Liver (tissue), 9 donors: Measurements from ENCODE around the gene NYAP2. TPM values are rescaled to one million over a fixed set of nuclear protein-coding genes. Genes with fewer than 3 reads are reported as not detected.

ENCODE experiments used
- DNase-seq: peaks from one replicate; pipeline ENCODE4 v3.0.0-alpha.2; 2017; ENCODE audit warnings: low spot score
- H3K27ac ChIP-seq, 2 donors: one replicate each; pipeline ENCODE4 v1.7.0; 2013; ENCODE audit warnings: inconsistent platforms in 2 of 2, low read length in 2 of 2, control low read depth in 1 of 2, low read depth in 1 of 2, mild to moderate bottlenecking in 1 of 2
- H3K27me3 ChIP-seq, 4 donors: one replicate each; pipeline versions ENCODE4 v1.6.1 to v1.7.0; 2013; ENCODE audit warnings: low read length in 3 of 4, inconsistent platforms in 1 of 4, mild to moderate bottlenecking in 1 of 4, moderate library complexity in 1 of 4; ENCODE audit not compliant: control insufficient read depth in 4 of 4, insufficient read depth in 4 of 4
- H3K36me3 ChIP-seq, 4 donors: one replicate each; pipeline versions ENCODE4 v1.6.1 to v1.7.0; 2013; ENCODE audit warnings: low read length in 3 of 4, mild to moderate bottlenecking in 3 of 4, low read depth in 1 of 4, moderate library complexity in 1 of 4; ENCODE audit not compliant: control insufficient read depth in 4 of 4, insufficient read depth in 3 of 4
- H3K4me1 ChIP-seq, 4 donors: one replicate each; pipeline versions ENCODE4 v1.6.1 to v1.7.0; 2013; ENCODE audit warnings: low read length in 3 of 4, mild to moderate bottlenecking in 3 of 4, moderate library complexity in 1 of 4; ENCODE audit not compliant: control insufficient read depth in 4 of 4, insufficient read depth in 4 of 4
- H3K4me3 ChIP-seq, 3 donors: one replicate each; pipeline versions ENCODE4 v1.6.1 to v1.7.0; 2013; ENCODE audit warnings: low read length in 3 of 3, control low read depth in 1 of 3, low read depth in 1 of 3, mild to moderate bottlenecking in 1 of 3
- H3K9ac ChIP-seq, 2 donors: one replicate each; pipeline ENCODE4 v1.7.0; 2013; ENCODE audit warnings: low read length in 2 of 2, mild to moderate bottlenecking in 2 of 2, moderate library complexity in 2 of 2, control low read depth in 1 of 2, low read depth in 1 of 2
- H3K9me3 ChIP-seq, 4 donors: one replicate each; pipeline versions ENCODE4 v1.6.1 to v1.7.0; 2013; ENCODE audit warnings: low read length in 3 of 4; ENCODE audit not compliant: control insufficient read depth in 4 of 4
- ATF3 ChIP-seq: IDR thresholded peaks from 2 replicates; pipeline ENCODE4 v1.6.1; 2016; ENCODE audit warnings: antibody characterized with exemption
- CTCF ChIP-seq: fragments of 150-350 bp; IDR thresholded peaks from 2 replicates; pipeline ENCODE4 v1.5.1; 2017; ENCODE audit warnings: improper control_type of control experiment, low read depth, low read length; ENCODE audit not compliant: missing input control
- EGR1 ChIP-seq, 2 donors: IDR thresholded peaks; 2 replicates each; pipeline ENCODE4 v1.6.1; 2016 to 2018; ENCODE audit warnings: antibody characterized with exemption in 2 of 2, low read depth in 2 of 2
- FOXA1 ChIP-seq: IDR thresholded peaks from 2 replicates; pipeline ENCODE4 v1.6.1; 2016; ENCODE audit warnings: antibody characterized with exemption
- FOXA2 ChIP-seq: IDR thresholded peaks from 2 replicates; pipeline ENCODE4 v1.6.1; 2016; ENCODE audit warnings: antibody characterized with exemption
- GABPA ChIP-seq, 2 donors: IDR thresholded peaks in 1 of 2; conservative IDR thresholded peaks in 1 of 2; 2 replicates each; pipeline ENCODE4 v1.6.1; 2016; ENCODE audit warnings: antibody characterized with exemption in 2 of 2, mild to moderate bottlenecking in 1 of 2, moderate library complexity in 1 of 2
- HNF4A ChIP-seq, 2 donors: conservative IDR thresholded peaks; 2 replicates each; pipeline ENCODE4 v1.6.1; 2016; ENCODE audit warnings: antibody characterized with exemption in 2 of 2, mild to moderate bottlenecking in 2 of 2
- HNF4G ChIP-seq: IDR thresholded peaks from 2 replicates; pipeline ENCODE4 v1.6.1; 2016; ENCODE audit warnings: antibody characterized with exemption
- JUND ChIP-seq, 2 donors: IDR thresholded peaks; 2 replicates each; pipeline ENCODE4 v1.6.1; 2016; ENCODE audit warnings: antibody characterized with exemption in 2 of 2
- MAX ChIP-seq: IDR thresholded peaks from 2 replicates; pipeline ENCODE4 v1.6.1; 2016; ENCODE audit warnings: antibody characterized with exemption
- NR2F2 ChIP-seq: IDR thresholded peaks from 2 replicates; pipeline ENCODE4 v1.6.1; 2016; ENCODE audit warnings: antibody characterized with exemption
- RAD21 ChIP-seq, 2 donors: IDR thresholded peaks; 2 replicates each; pipeline ENCODE4 v1.6.1; 2016; ENCODE audit warnings: antibody characterized with exemption in 2 of 2, mild to moderate bottlenecking in 2 of 2
- REST ChIP-seq: IDR thresholded peaks from 2 replicates; pipeline ENCODE4 v1.6.1; 2016; ENCODE audit warnings: antibody characterized with exemption, mild to moderate bottlenecking
- RXRA ChIP-seq, 2 donors: IDR thresholded peaks; 2 replicates each; pipeline ENCODE4 v1.6.1; 2017 to 2018; ENCODE audit warnings: antibody characterized with exemption in 2 of 2, mild to moderate bottlenecking in 1 of 2
- SP1 ChIP-seq: IDR thresholded peaks from 2 replicates; pipeline ENCODE4 v1.6.1; 2018; ENCODE audit warnings: antibody characterized with exemption, mild to moderate bottlenecking
- TAF1 ChIP-seq: conservative IDR thresholded peaks from 2 replicates; pipeline ENCODE4 v1.6.1; 2016; ENCODE audit warnings: antibody characterized with exemption, mild to moderate bottlenecking
- YY1 ChIP-seq: IDR thresholded peaks from 2 replicates; pipeline ENCODE4 v1.6.1; 2016; ENCODE audit warnings: antibody characterized with exemption, mild to moderate bottlenecking
- ZBTB33 ChIP-seq: IDR thresholded peaks from 2 replicates; pipeline ENCODE4 v1.6.1; 2016; ENCODE audit warnings: antibody characterized with exemption
- WGBS: extraction: QIAGEN DNeasy Blood & Tissue Kit; methylation state at CpG from one replicate; pipeline ENCODE4 v1.1.7; 2013; 5-methylcytosine and 5-hydroxymethylcytosine counted together
- polyA plus RNA-seq, 2 donors: library from polyadenylated mRNA; stranded (reverse) in 1 of 2; unstranded in 1 of 2; fragments of 200-250 nt in 1 of 2; fragments of >200 nt in 1 of 2; fragmentation: Nextera tagmentation in 1 of 2; extraction: Ambion mirVana in 1 of 2; gene quantifications; one replicate each; pipeline versions ENCODE4 v1.2.1 to v1.2.3, GENCODE V29; 2013 to 2015
- total RNA-seq, 2 donors: library from RNA; depleted of rRNA; stranded (reverse); fragments of >200 nt; gene quantifications; one replicate each; pipeline ENCODE4 v1.2.3, GENCODE V29; 2014
- donor health status: healthy.
- donor health status: healthy.
- donor health status: healthy.
- donor health status: healthy.
- donor health status: healthy.

The NYAP2 gene
- total and polyA plus RNA-seq, 4 donors: not detected

- 21% methylated on average over 1 of the region's 1 CpG for WGBS
- H3K9ac ChIP-seq: no peak overlapping the region
- TF ChIP-seq FOXA2 (no peak), GABPA (IDR thresholded peaks at IDR 0.05 in 1 of 2, conservative IDR thresholded peaks at IDR 0.05 in 1 of 2) (no peak), JUND (IDR thresholded peaks at IDR 0.05) (no peak), CTCF (no peak), MAX (no peak), YY1 (no peak), EGR1 (IDR thresholded peaks at IDR 0.05; ENCODE audit: low read depth in 2 of 2) (no peak), SP1 (no peak), ATF3 (no peak), HNF4A (conservative IDR thresholded peaks at IDR 0.05) (no peak), TAF1 (no peak), REST (no peak), FOXA1 (no peak), NR2F2 (no peak), ZBTB33 (no peak), RAD21 (IDR thresholded peaks at IDR 0.05) (no peak)
- no peaks in the 10 kb centered on the region for H3K4me1 ChIP-seq
- H3K27ac ChIP-seq: no peak overlapping the region
- no peaks in the 10 kb centered on the region for H3K9me3 ChIP-seq
- DNase-seq: no peak
- H3K27me3 ChIP-seq: peaks cover 0 to 5% (median 0%) of the 10 kb centered on the region in 4 donors
- H3K36me3 ChIP-seq: no peaks in the 10 kb centered on the region
- no peak overlapping the region for H3K4me3 ChIP-seq
These were observed 32.0 kb upstream of the NYAP2 start for GRCh38 chr2:225367482-225367881.

- no peak overlapping the region for H3K4me3 ChIP-seq
- no peaks in the 10 kb centered on the region for H3K9me3 ChIP-seq
- no peak for DNase-seq
- H3K27me3 ChIP-seq: no peaks in the 10 kb centered on the region
- H3K9ac ChIP-seq: no peak overlapping the region
- 46% methylated on average over 3 of the region's 3 CpGs for WGBS
- H3K4me1 ChIP-seq: no peaks in the 10 kb centered on the region
- H3K36me3 ChIP-seq: no peaks in the 10 kb centered on the region
- no peak overlapping the region for H3K27ac ChIP-seq
- no peak for TF ChIP-seq GABPA (IDR thresholded peaks at IDR 0.05 in 1 of 2, conservative IDR thresholded peaks at IDR 0.05 in 1 of 2)
- TF ChIP-seq SP1: no peak
- TF ChIP-seq HNF4G: no peak
- TF ChIP-seq YY1: no peak
- TF ChIP-seq HNF4A (conservative IDR thresholded peaks at IDR 0.05): no peak
- TF ChIP-seq REST: no peak
- TF ChIP-seq FOXA2: no peak
- TF ChIP-seq RAD21 (IDR thresholded peaks at IDR 0.05): no peak
- TF ChIP-seq CTCF: no peak
- no peak for TF ChIP-seq TAF1
- TF ChIP-seq RXRA (IDR thresholded peaks at IDR 0.05): no peak
- TF ChIP-seq MAX: no peak
- no peak for TF ChIP-seq FOXA1
These were observed 20.5 kb upstream of the NYAP2 start for GRCh38 chr2:225378984-225379383.
